ENCODE results near the gene ATP2B3. TPM values are rescaled to one million over a fixed set of nuclear protein-coding genes. Genes with fewer than 3 reads are reported as not detected.

Gene ATP2B3
- polyA plus RNA-seq, 4 donors: 0.30 to 0.36 TPM; not detected in 2

- FAIRE-seq: no peak
Observed at GRCh38 chrX:153499341-153499740, 18.1 kb upstream of the ATP2B3 start.

GRCh38 chrX:153499876-153500275, 17.6 kb upstream of the ATP2B3 start:
- Histone ChIP-seq H3K27ac (ENCODE audit: low read depth in 1 of 3, low read length in 2 of 3) (no peak overlapping the region), H3K27me3 (ENCODE audit: control insufficient read depth in 3 of 3, insufficient read depth in 3 of 3, low read length in 3 of 3) (no peaks in the 10 kb centered on the region), H3K36me3 (ENCODE audit: control insufficient read depth in 3 of 3, insufficient read depth in 2 of 3, low read depth in 1 of 3, low read length in 3 of 3) (no peaks in the 10 kb centered on the region), H3K4me1 (ENCODE audit: control insufficient read depth in 3 of 3, insufficient read depth in 2 of 3, low read depth in 1 of 3, low read length in 2 of 3) (no peaks in the 10 kb centered on the region), H3K4me3 (ENCODE audit: low read depth in 1 of 3, low read length in 3 of 3) (no peak overlapping the region), H3K9me3 (ENCODE audit: control insufficient read depth in 2 of 2, insufficient read depth in 1 of 2, low read depth in 1 of 2, low read length in 1 of 2) (no peaks in the 10 kb centered on the region)
- FAIRE-seq: no peak
- 71 to 85% (median 72%) methylated on average over 6 to 17 of the region's 17 CpGs for WGBS, 3 donors
- no peak for DNase-seq

More at GRCh38 chrX:153499341-153499740, 18.1 kb upstream of the ATP2B3 start:
- H3K4me3 ChIP-seq (ENCODE audit: low read depth in 1 of 3, low read length in 3 of 3): no peak overlapping the region
- no peaks in the 10 kb centered on the region for H3K27me3 ChIP-seq (ENCODE audit: control insufficient read depth in 3 of 3, insufficient read depth in 3 of 3, low read length in 3 of 3)
- no peak for DNase-seq
- no peaks in the 10 kb centered on the region for H3K9me3 ChIP-seq (ENCODE audit: control insufficient read depth in 2 of 2, insufficient read depth in 1 of 2, low read depth in 1 of 2, low read length in 1 of 2)
- 46 to 62% (median 61%) methylated on average over 14 to 15 of the region's 15 CpGs for WGBS, 3 donors
- H3K4me1 ChIP-seq (ENCODE audit: control insufficient read depth in 3 of 3, insufficient read depth in 2 of 3, low read depth in 1 of 3, low read length in 2 of 3): peaks cover 0 to 2% (median 0%) of the 10 kb centered on the region in 3 donors
- no peak overlapping the region for H3K27ac ChIP-seq (ENCODE audit: low read depth in 1 of 3, low read length in 2 of 3)
- no peaks in the 10 kb centered on the region for H3K36me3 ChIP-seq (ENCODE audit: control insufficient read depth in 3 of 3, insufficient read depth in 2 of 3, low read depth in 1 of 3, low read length in 3 of 3)

- Histone ChIP-seq H3K27me3 (ENCODE audit: control insufficient read depth in 3 of 3, insufficient read depth in 3 of 3, low read length in 3 of 3) (no peaks in the 10 kb centered on the region), H3K4me1 (ENCODE audit: control insufficient read depth in 3 of 3, insufficient read depth in 2 of 3, low read depth in 1 of 3, low read length in 2 of 3) (no peaks in the 10 kb centered on the region), H3K36me3 (ENCODE audit: control insufficient read depth in 3 of 3, insufficient read depth in 2 of 3, low read depth in 1 of 3, low read length in 3 of 3) (no peaks in the 10 kb centered on the region), H3K9me3 (ENCODE audit: control insufficient read depth in 2 of 2, insufficient read depth in 1 of 2, low read depth in 1 of 2, low read length in 1 of 2) (no peaks in the 10 kb centered on the region), H3K4me3 (ENCODE audit: low read depth in 1 of 3, low read length in 3 of 3) (no peak overlapping the region), H3K27ac (ENCODE audit: low read depth in 1 of 3, low read length in 2 of 3) (no peak overlapping the region)
- no peak for DNase-seq
- WGBS, 3 donors: 89 to 95% (median 93%) methylated on average over 9 of the region's 9 CpGs
- no peak for FAIRE-seq
Observed at GRCh38 chrX:153500676-153501280, 16.7 kb upstream of the ATP2B3 start.

GRCh38 chrX:153501530-153501929, 15.9 kb upstream of the ATP2B3 start:
- DNase-seq (no peak), FAIRE-seq (no peak)
- H3K27me3 ChIP-seq (ENCODE audit: control insufficient read depth in 3 of 3, insufficient read depth in 3 of 3, low read length in 3 of 3): no peaks in the 10 kb centered on the region
- H3K4me1 ChIP-seq (ENCODE audit: control insufficient read depth in 3 of 3, insufficient read depth in 2 of 3, low read depth in 1 of 3, low read length in 2 of 3): no peaks in the 10 kb centered on the region
- H3K36me3 ChIP-seq (ENCODE audit: control insufficient read depth in 3 of 3, insufficient read depth in 2 of 3, low read depth in 1 of 3, low read length in 3 of 3): no peaks in the 10 kb centered on the region
- H3K4me3 ChIP-seq (ENCODE audit: low read depth in 1 of 3, low read length in 3 of 3): no peak overlapping the region
- no peaks in the 10 kb centered on the region for H3K9me3 ChIP-seq (ENCODE audit: control insufficient read depth in 2 of 2, insufficient read depth in 1 of 2, low read depth in 1 of 2, low read length in 1 of 2)
- 84 to 91% (median 87%) methylated on average over 8 of the region's 8 CpGs for WGBS, 3 donors
- H3K27ac ChIP-seq (ENCODE audit: low read depth in 1 of 3, low read length in 2 of 3): no peak overlapping the region

GRCh38 chrX:153502131-153502530, 15.3 kb upstream of the ATP2B3 start:
- WGBS, 3 donors: 78 to 84% (median 80%) methylated on average over 6 to 10 of the region's 10 CpGs
- Histone ChIP-seq H3K4me1 (ENCODE audit: control insufficient read depth in 3 of 3, insufficient read depth in 2 of 3, low read depth in 1 of 3, low read length in 2 of 3) (no peaks in the 10 kb centered on the region), H3K27ac (ENCODE audit: low read depth in 1 of 3, low read length in 2 of 3) (no peak overlapping the region), H3K27me3 (ENCODE audit: control insufficient read depth in 3 of 3, insufficient read depth in 3 of 3, low read length in 3 of 3) (no peaks in the 10 kb centered on the region), H3K36me3 (ENCODE audit: control insufficient read depth in 3 of 3, insufficient read depth in 2 of 3, low read depth in 1 of 3, low read length in 3 of 3) (no peaks in the 10 kb centered on the region), H3K4me3 (ENCODE audit: low read depth in 1 of 3, low read length in 3 of 3) (no peak overlapping the region), H3K9me3 (ENCODE audit: control insufficient read depth in 2 of 2, insufficient read depth in 1 of 2, low read depth in 1 of 2, low read length in 1 of 2) (no peaks in the 10 kb centered on the region)
- FAIRE-seq (no peak), DNase-seq (no peak)

- 91 to 93% (median 91%) methylated on average over 8 to 14 of the region's 14 CpGs for WGBS, 3 donors
- DNase-seq: no peak
- H3K4me1 ChIP-seq (ENCODE audit: control insufficient read depth in 3 of 3, insufficient read depth in 2 of 3, low read depth in 1 of 3, low read length in 2 of 3): no peaks in the 10 kb centered on the region
- no peak overlapping the region for H3K27ac ChIP-seq (ENCODE audit: low read depth in 1 of 3, low read length in 2 of 3)
- no peaks in the 10 kb centered on the region for H3K36me3 ChIP-seq (ENCODE audit: control insufficient read depth in 3 of 3, insufficient read depth in 2 of 3, low read depth in 1 of 3, low read length in 3 of 3)
- H3K4me3 ChIP-seq (ENCODE audit: low read depth in 1 of 3, low read length in 3 of 3): no peak overlapping the region
- no peak for FAIRE-seq
- no peaks in the 10 kb centered on the region for H3K27me3 ChIP-seq (ENCODE audit: control insufficient read depth in 3 of 3, insufficient read depth in 3 of 3, low read length in 3 of 3)
- H3K9me3 ChIP-seq (ENCODE audit: control insufficient read depth in 2 of 2, insufficient read depth in 1 of 2, low read depth in 1 of 2, low read length in 1 of 2): no peaks in the 10 kb centered on the region
Observed at GRCh38 chrX:153502796-153503195, 14.6 kb upstream of the ATP2B3 start.

- WGBS, 3 donors: 55 to 80% (median 66%) methylated on average over 25 to 26 of the region's 26 CpGs
- H3K36me3 ChIP-seq (ENCODE audit: control insufficient read depth in 3 of 3, insufficient read depth in 2 of 3, low read depth in 1 of 3, low read length in 3 of 3): no peaks in the 10 kb centered on the region
- no peak for FAIRE-seq
Observed at GRCh38 chrX:153504445-153505016, 12.9 kb upstream of the ATP2B3 start.

GRCh38 chrX:153505361-153505760, 12.1 kb upstream of the ATP2B3 start:
- DNase-seq: no peak
- Histone ChIP-seq H3K4me1 (ENCODE audit: control insufficient read depth in 3 of 3, insufficient read depth in 2 of 3, low read depth in 1 of 3, low read length in 2 of 3) (no peaks in the 10 kb centered on the region), H3K4me3 (ENCODE audit: low read depth in 1 of 3, low read length in 3 of 3) (no peak overlapping the region), H3K27ac (ENCODE audit: low read depth in 1 of 3, low read length in 2 of 3) (no peak overlapping the region), H3K27me3 (ENCODE audit: control insufficient read depth in 3 of 3, insufficient read depth in 3 of 3, low read length in 3 of 3) (no peaks in the 10 kb centered on the region), H3K9me3 (ENCODE audit: control insufficient read depth in 2 of 2, insufficient read depth in 1 of 2, low read depth in 1 of 2, low read length in 1 of 2) (no peaks in the 10 kb centered on the region), H3K36me3 (ENCODE audit: control insufficient read depth in 3 of 3, insufficient read depth in 2 of 3, low read depth in 1 of 3, low read length in 3 of 3) (no peaks in the 10 kb centered on the region)
- 87 to 88% (median 87%) methylated on average over 18 of the region's 18 CpGs for WGBS, 3 donors
- FAIRE-seq: no peak

More at GRCh38 chrX:153504445-153505016, 12.9 kb upstream of the ATP2B3 start:
- no peaks in the 10 kb centered on the region for H3K27me3 ChIP-seq (ENCODE audit: control insufficient read depth in 3 of 3, insufficient read depth in 3 of 3, low read length in 3 of 3)
- no peak overlapping the region for H3K4me3 ChIP-seq (ENCODE audit: low read depth in 1 of 3, low read length in 3 of 3)
- DNase-seq: no peak
- no peaks in the 10 kb centered on the region for H3K4me1 ChIP-seq (ENCODE audit: control insufficient read depth in 3 of 3, insufficient read depth in 2 of 3, low read depth in 1 of 3, low read length in 2 of 3)
- H3K9me3 ChIP-seq (ENCODE audit: control insufficient read depth in 2 of 2, insufficient read depth in 1 of 2, low read depth in 1 of 2, low read length in 1 of 2): no peaks in the 10 kb centered on the region
- no peak overlapping the region for H3K27ac ChIP-seq (ENCODE audit: low read depth in 1 of 3, low read length in 2 of 3)

Measured in small intestine (tissue), 7 donors.